Activated CD4-positive, alpha-beta memory T cell treated with anti-CD3 and anti-CD28 coated beads, Interleukin-2, amount 10 ng/mL, durations not matched to agents 7 days and 5 days (primary cell): ENCODE measurements around the gene AUH. TPM values are rescaled to one million over a fixed set of nuclear protein-coding genes. Genes with fewer than 3 reads are reported as not detected.
"Not testable (repeated sequence)": the region's sequence is repeated elsewhere in the genome, so short reads cannot be mapped to it uniquely, and the experiment has no call there.

ENCODE experiments used
- CTCF ChIA-PET: fragments of 350-600 bp; sonication (Branson Sonifier 250); formaldehyde crosslinking; loops from one replicate; lab custom pipeline; 2021; ENCODE audit warnings: antibody characterized with exemption, inconsistent platforms; lab: Charles Lee
- POLR2A ChIA-PET: fragments of 350-600 bp; sonication (Branson Sonifier 250); formaldehyde crosslinking; loops from one replicate; lab custom pipeline; 2021; ENCODE audit warnings: antibody characterized with exemption; lab: Charles Lee
- DNase-seq: peaks from one replicate; pipeline ENCODE4 v3.0.0-alpha.2; 2020
- H3K27ac Mint-ChIP-seq: one replicate; pipeline ENCODE4 v1.8.0; 2021; ENCODE audit warnings: mild to moderate bottlenecking, mixed read lengths
- H3K27me3 Mint-ChIP-seq: one replicate; pipeline ENCODE4 v1.8.0; 2021; ENCODE audit warnings: mixed read lengths
- H3K36me3 Mint-ChIP-seq: one replicate; pipeline ENCODE4 v1.8.0; 2021; ENCODE audit warnings: low read depth, mixed read lengths
- H3K4me1 Mint-ChIP-seq: one replicate; pipeline ENCODE4 v1.8.0; 2021; ENCODE audit warnings: mixed read lengths
- H3K4me3 Mint-ChIP-seq: one replicate; pipeline ENCODE4 v1.8.0; 2021; ENCODE audit warnings: mild to moderate bottlenecking, mixed read lengths
- H3K9me3 Mint-ChIP-seq: one replicate; pipeline ENCODE4 v1.8.0; 2021; ENCODE audit warnings: mixed read lengths
- total RNA-seq, 2 experiments: library from RNA; stranded (reverse); gene quantifications; one replicate each; pipeline ENCODE4 v1.2.3, GENCODE V29; 2021

The AUH gene
- total RNA-seq, 2 experiments from 2014 or later: 34.8 to 39.3 TPM

GRCh38 chr9:91208419-91208745, 153.3 kb downstream of the AUH start:
- ChIA-PET POLR2A (interaction anchor here (0.7 to 4.5 kb wide), 22 partner anchors 10 to 219 kb away, joined by 3 to 36 read pairs (median 8); partner anchors contain the start of genes AUH and NFIL3), CTCF (interaction anchor here (1.0 to 1.3 kb wide), 3 partner anchors 14 to 133 kb away, joined by 3 to 6 read pairs (median 3); no protein-coding TSS in a partner anchor)
- H3K9me3 Mint-ChIP-seq: peaks cover 20% of the 10 kb centered on the region
- no peak for DNase-seq
- H3K27ac Mint-ChIP-seq: peak overlapping the region; percentile 86
- H3K27me3 Mint-ChIP-seq: no peaks in the 10 kb centered on the region
- H3K4me1 Mint-ChIP-seq: peaks cover 58% of the 10 kb centered on the region
- H3K36me3 Mint-ChIP-seq: peaks cover 47% of the 10 kb centered on the region
- H3K4me3 Mint-ChIP-seq: peak overlapping the region; percentile 58

- Mint-ChIP-seq H3K4me3 (peak overlapping the region; percentile 58), H3K27me3 (no peaks in the 10 kb centered on the region), H3K9me3 (peaks cover 23% of the 10 kb centered on the region), H3K36me3 (peaks cover 50% of the 10 kb centered on the region), H3K27ac (peak overlapping the region; percentile 86), H3K4me1 (peaks cover 57% of the 10 kb centered on the region)
- ChIA-PET CTCF (interaction anchor here (1.0 to 1.3 kb wide), 4 partner anchors 14 to 133 kb away, joined by 3 to 6 read pairs (median 4); no protein-coding TSS in a partner anchor), POLR2A (interaction anchor here (0.6 to 4.5 kb wide), 26 partner anchors 10 to 219 kb away, joined by 3 to 36 read pairs (median 6); partner anchors contain the start of genes AUH and NFIL3)
- no peak for DNase-seq
Observed at GRCh38 chr9:91207729-91208418, 153.8 kb downstream of the AUH start.

DNA sequence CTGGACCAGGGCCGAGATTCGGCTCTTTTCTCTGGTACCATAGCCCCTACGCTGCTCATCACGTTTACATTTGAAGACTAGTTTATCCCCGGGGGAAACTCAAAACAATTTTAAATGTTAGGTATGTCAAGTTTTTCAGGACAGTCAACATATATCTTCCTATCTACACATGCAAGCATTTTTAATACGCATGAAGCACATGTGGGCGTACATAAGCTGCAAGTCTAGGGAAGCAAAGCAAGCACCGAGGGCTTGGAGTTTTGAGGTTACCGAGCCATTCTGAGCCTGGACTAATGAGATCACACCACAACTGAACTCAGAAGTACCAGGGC, 154.4 kb downstream of the AUH start:
- CTCF ChIA-PET: interaction anchor here (1.0 to 1.3 kb wide), 2 partner anchors 15 to 46 kb away, joined by 5 to 6 read pairs; no protein-coding TSS in a partner anchor
- POLR2A ChIA-PET: interaction anchor here (0.9 to 4.5 kb wide), 20 partner anchors 10 to 217 kb away, joined by 3 to 36 read pairs (median 8); partner anchors contain the start of genes AUH and NFIL3
- Mint-ChIP-seq H3K36me3 (peaks cover 51% of the 10 kb centered on the region), H3K9me3 (peaks cover 27% of the 10 kb centered on the region), H3K27me3 (no peaks in the 10 kb centered on the region), H3K4me1 (peaks cover 52% of the 10 kb centered on the region), H3K27ac (peak overlapping the region; percentile 86), H3K4me3 (peak overlapping the region; percentile 58)
- no peak for DNase-seq

DNA sequence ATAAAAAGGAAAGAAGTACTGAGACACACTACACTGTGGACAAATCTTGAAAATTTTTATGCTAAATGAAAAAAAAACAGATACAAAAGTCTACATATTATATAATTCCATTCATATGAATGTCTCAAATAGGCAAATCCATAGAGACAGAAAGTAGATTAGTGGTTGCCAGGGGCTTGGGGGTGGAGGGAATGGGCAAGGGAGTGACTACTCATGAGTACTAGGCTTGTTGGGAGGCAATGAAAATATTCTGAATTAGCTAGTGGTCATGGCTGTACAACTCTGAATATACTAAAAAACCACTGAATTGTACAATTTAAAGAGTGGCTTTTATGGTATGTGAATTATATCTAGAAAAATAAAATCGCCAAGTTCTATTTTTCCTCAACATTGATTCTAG, 154.9 kb downstream of the AUH start:
- no peaks in the 10 kb centered on the region for H3K27me3 Mint-ChIP-seq

GRCh38 chr9:91202736-91203283, 158.9 kb downstream of the AUH start:
- peaks cover 63% of the 10 kb centered on the region for H3K36me3 Mint-ChIP-seq
- no peak for DNase-seq
- H3K27ac Mint-ChIP-seq: no peak overlapping the region
- ChIA-PET CTCF (interaction anchor here (0.7 kb wide), 1 partner anchor 17 kb away, joined by 4 read pairs; no protein-coding TSS in a partner anchor), POLR2A (no interaction called here)
- peaks cover 35% of the 10 kb centered on the region for H3K4me1 Mint-ChIP-seq
- no peaks in the 10 kb centered on the region for H3K27me3 Mint-ChIP-seq
- H3K9me3 Mint-ChIP-seq: peaks cover 45% of the 10 kb centered on the region
- H3K4me3 Mint-ChIP-seq: no peak overlapping the region

More for the DNA sequence above, 154.9 kb downstream of the AUH start:
- Mint-ChIP-seq H3K9me3 (peaks cover 31% of the 10 kb centered on the region), H3K27ac (no peak overlapping the region), H3K4me3 (no peak overlapping the region), H3K36me3 (peaks cover 53% of the 10 kb centered on the region), H3K4me1 (peaks cover 46% of the 10 kb centered on the region)
- ChIA-PET POLR2A (interaction anchor here (1.3 to 4.5 kb wide), 7 partner anchors 14 to 142 kb away, joined by 3 to 36 read pairs (median 11); no protein-coding TSS in a partner anchor), CTCF (interaction anchor here (1.0 kb wide), 1 partner anchor 14 kb away, joined by 5 read pairs; no protein-coding TSS in a partner anchor)
- DNase-seq: no peak

DNA sequence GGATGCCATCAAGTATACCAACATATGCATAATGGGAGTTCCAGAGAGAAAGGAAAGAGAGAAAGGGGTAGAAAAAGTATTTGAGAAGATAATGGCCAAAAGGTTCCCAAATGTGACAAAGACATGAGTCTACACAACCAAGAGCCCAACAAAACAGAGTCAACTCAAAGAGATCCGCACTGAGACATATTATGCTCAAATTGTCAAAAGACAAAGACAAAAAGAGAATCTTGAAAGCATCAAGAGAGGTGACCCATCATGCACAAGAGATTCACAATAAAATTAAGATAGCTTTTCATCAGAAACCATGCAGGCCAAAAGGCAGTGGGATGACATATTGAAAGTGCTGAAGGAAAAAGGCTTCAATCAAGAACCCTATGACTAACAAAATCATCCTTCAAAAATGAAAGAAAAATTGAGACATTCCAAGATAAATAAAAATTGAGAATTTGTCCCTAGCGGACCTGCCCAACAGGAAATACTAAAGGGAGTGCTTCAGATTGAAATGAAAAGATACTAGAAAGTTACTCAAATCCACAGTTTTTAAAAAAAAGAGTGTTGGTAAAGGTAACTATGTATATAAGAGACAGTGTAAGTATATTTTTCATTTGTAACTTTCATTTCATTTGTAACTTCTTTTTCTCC, 160.9 kb downstream of the AUH start:
- H3K4me1 Mint-ChIP-seq: peaks cover 27% of the 10 kb centered on the region
- CTCF ChIA-PET: no interaction called here
- POLR2A ChIA-PET: interaction anchor here (1.4 kb wide), 1 partner anchor 38 kb away, joined by 3 read pairs; no protein-coding TSS in a partner anchor
- no peaks in the 10 kb centered on the region for H3K27me3 Mint-ChIP-seq
- peaks cover 45% of the 10 kb centered on the region for H3K9me3 Mint-ChIP-seq
- no peak overlapping the region for H3K27ac Mint-ChIP-seq
- peaks cover 61% of the 10 kb centered on the region for H3K36me3 Mint-ChIP-seq
- no peak overlapping the region for H3K4me3 Mint-ChIP-seq
- no peak for DNase-seq

GRCh38 chr9:91199739-91200497, 161.8 kb downstream of the AUH start:
- DNase-seq: no peak
- peaks cover 61% of the 10 kb centered on the region for H3K36me3 Mint-ChIP-seq
- peaks cover 42% of the 10 kb centered on the region for H3K9me3 Mint-ChIP-seq
- ChIA-PET CTCF (no interaction called here), POLR2A (interaction anchor here (0.9 to 5.2 kb wide), 4 partner anchors 8 to 51 kb away, joined by 3 to 25 read pairs (median 6); no protein-coding TSS in a partner anchor)
- peaks cover 36% of the 10 kb centered on the region for H3K4me1 Mint-ChIP-seq
- H3K4me3 Mint-ChIP-seq: no peak overlapping the region
- H3K27me3 Mint-ChIP-seq: no peaks in the 10 kb centered on the region
- H3K27ac Mint-ChIP-seq: no peak overlapping the region

- Mint-ChIP-seq H3K36me3 (peaks cover 53% of the 10 kb centered on the region), H3K9me3 (peaks cover 35% of the 10 kb centered on the region), H3K4me1 (peaks cover 43% of the 10 kb centered on the region)
- not testable (repeated sequence) for H3K4me3 Mint-ChIP-seq, H3K27me3 Mint-ChIP-seq, DNase-seq, H3K27ac Mint-ChIP-seq
- POLR2A ChIA-PET: interaction anchor here (0.9 to 5.2 kb wide), 3 partner anchors 9 to 53 kb away, joined by 5 to 25 read pairs (median 6); no protein-coding TSS in a partner anchor
- CTCF ChIA-PET: interaction anchor here (0.6 to 1.7 kb wide), 3 partner anchors 54 to 162 kb away, joined by 4 to 6 read pairs (median 4); no protein-coding TSS in a partner anchor
Observed at GRCh38 chr9:91198881-91199280, 162.8 kb downstream of the AUH start.

GRCh38 chr9:91198405-91198804, 163.3 kb downstream of the AUH start:
- peaks cover 48% of the 10 kb centered on the region for H3K4me1 Mint-ChIP-seq

GRCh38 chr9:91197232-91198181, 164.2 kb downstream of the AUH start:
- no peak overlapping the region for H3K4me3 Mint-ChIP-seq
- H3K9me3 Mint-ChIP-seq: peaks cover 28% of the 10 kb centered on the region
- ChIA-PET POLR2A (interaction anchor here (0.9 to 6.7 kb wide), 4 partner anchors 11 to 226 kb away, joined by 3 to 167 read pairs (median 16); partner anchors contain the start of gene NFIL3), CTCF (interaction anchor here (0.6 to 1.7 kb wide), 2 partner anchors 160 to 214 kb away, joined by 4 to 6 read pairs; no protein-coding TSS in a partner anchor)
- H3K4me1 Mint-ChIP-seq: peaks cover 55% of the 10 kb centered on the region
- H3K36me3 Mint-ChIP-seq: peaks cover 46% of the 10 kb centered on the region
- no peaks in the 10 kb centered on the region for H3K27me3 Mint-ChIP-seq
- no peak for DNase-seq
- H3K27ac Mint-ChIP-seq: no peak overlapping the region

More at GRCh38 chr9:91198405-91198804, 163.3 kb downstream of the AUH start:
- Mint-ChIP-seq H3K27ac (no peak overlapping the region), H3K4me3 (no peak overlapping the region), H3K9me3 (peaks cover 33% of the 10 kb centered on the region), H3K36me3 (peaks cover 52% of the 10 kb centered on the region), H3K27me3 (no peaks in the 10 kb centered on the region)
- CTCF ChIA-PET: interaction anchor here (0.6 to 1.7 kb wide), 4 partner anchors 55 to 213 kb away, joined by 4 to 6 read pairs (median 4); no protein-coding TSS in a partner anchor
- POLR2A ChIA-PET: interaction anchor here (0.9 to 5.2 kb wide), 3 partner anchors 10 to 225 kb away, joined by 3 to 25 read pairs (median 6); partner anchors contain the start of gene NFIL3
- no peak for DNase-seq
